Muscle of leg (tissue), 11 donors: ENCODE data around the gene CISTR. TPM values are rescaled to one million over a fixed set of nuclear protein-coding genes. Genes with fewer than 3 reads are reported as not detected.

Experiments
- DNase-seq: peaks from one replicate; pipeline ENCODE4 v3.0.0; 2013
- H3K27ac ChIP-seq: one replicate; pipeline ENCODE4 v1.5.1; 2013; ENCODE audit warnings: mild to moderate bottlenecking, low read length, control low read depth
- H3K27me3 ChIP-seq: one replicate; pipeline ENCODE4 v1.6.1; 2013; ENCODE audit warnings: low read length; ENCODE audit not compliant: control insufficient read depth, insufficient read depth
- H3K36me3 ChIP-seq: one replicate; pipeline ENCODE4 v1.6.1; 2013; ENCODE audit warnings: low read length; ENCODE audit not compliant: control insufficient read depth, insufficient read depth
- H3K4me1 ChIP-seq: one replicate; pipeline ENCODE4 v1.6.1; 2013; ENCODE audit warnings: low read length; ENCODE audit not compliant: control insufficient read depth, insufficient read depth
- H3K4me3 ChIP-seq: one replicate; pipeline ENCODE4 v1.5.1; 2013; ENCODE audit warnings: low read length, control low read depth
- H3K9me3 ChIP-seq: replicated peaks from 2 replicates; pipeline ENCODE4 v1.6.1; 2013; ENCODE audit warnings: low read depth, low read length; ENCODE audit not compliant: control insufficient read depth
- WGBS: methylation state at CpG from one replicate; pipeline ENCODE4 v1.1.5; 2013; ENCODE audit warnings: missing lambda C conversion rate; ENCODE audit not compliant: insufficient coverage; 5-methylcytosine and 5-hydroxymethylcytosine counted together
- polyA plus RNA-seq, 8 donors: library from polyadenylated mRNA; unstranded; fragments of 120-200 nt; gene quantifications; one replicate each; pipeline versions ENCODE4 v1.2.1 to v1.2.3, GENCODE V29; 2013; ENCODE audit warnings: inconsistent platforms in 1 of 8, low replicate concordance in 1 of 8; ENCODE audit not compliant: insufficient read length in 8 of 8, insufficient read depth in 1 of 8
- total RNA-seq: library from RNA; stranded (reverse); fragments of 120-200 nt; gene quantifications from one replicate; pipeline ENCODE4 v1.2.4, GENCODE V29; 2013

Gene CISTR
- total and polyA plus RNA-seq, 9 donors = not detected

- WGBS = 84% methylated on average over 4 of the region's 6 CpGs
- peaks cover 63% of the 10 kb centered on the region for H3K27me3 ChIP-seq
- peaks cover 22% of the 10 kb centered on the region for H3K4me1 ChIP-seq
Observed at GRCh38 chr12:53736592-53736991, 15.2 kb downstream of the CISTR start.

GRCh38 chr12:53735556-53735955, 16.2 kb downstream of the CISTR start:
- no peaks in the 10 kb centered on the region for H3K9me3 ChIP-seq
- DNase-seq = peak; percentile 73
- 100% methylated on average over 1 of the region's 2 CpGs for WGBS
- no peak overlapping the region for H3K27ac ChIP-seq
- H3K4me3 ChIP-seq = no peak overlapping the region
- H3K4me1 ChIP-seq = peaks cover 22% of the 10 kb centered on the region
- H3K36me3 ChIP-seq = no peaks in the 10 kb centered on the region
- peaks cover 58% of the 10 kb centered on the region for H3K27me3 ChIP-seq

More at GRCh38 chr12:53736592-53736991, 15.2 kb downstream of the CISTR start:
- Histone ChIP-seq H3K27ac (no peak overlapping the region), H3K9me3 (no peaks in the 10 kb centered on the region), H3K4me3 (no peak overlapping the region), H3K36me3 (no peaks in the 10 kb centered on the region)
- no peak for DNase-seq

GRCh38 chr12:53734425-53734824, 17.4 kb downstream of the CISTR start:
- H3K36me3 ChIP-seq = no peaks in the 10 kb centered on the region
- H3K27me3 ChIP-seq = peaks cover 47% of the 10 kb centered on the region
- no peaks in the 10 kb centered on the region for H3K9me3 ChIP-seq
- no peak overlapping the region for H3K4me3 ChIP-seq
- no peak for DNase-seq
- H3K4me1 ChIP-seq = peaks cover 17% of the 10 kb centered on the region
- no peak overlapping the region for H3K27ac ChIP-seq
- WGBS = no CpG with 5 or more reads among the region's 9 CpGs

GRCh38 chr12:53733807-53734200, 18.0 kb downstream of the CISTR start:
- no peak for DNase-seq
- peaks cover 41% of the 10 kb centered on the region for H3K27me3 ChIP-seq
- no peak overlapping the region for H3K4me3 ChIP-seq
- no peak overlapping the region for H3K27ac ChIP-seq
- no peaks in the 10 kb centered on the region for H3K9me3 ChIP-seq
- peaks cover 14% of the 10 kb centered on the region for H3K4me1 ChIP-seq
- WGBS = 44% methylated on average over 5 of the region's 5 CpGs
- no peaks in the 10 kb centered on the region for H3K36me3 ChIP-seq

GRCh38 chr12:53733051-53733806, 18.6 kb downstream of the CISTR start:
- no peak overlapping the region for H3K4me3 ChIP-seq
- no peak overlapping the region for H3K27ac ChIP-seq
- DNase-seq = no peak
- no peaks in the 10 kb centered on the region for H3K36me3 ChIP-seq
- H3K9me3 ChIP-seq = no peaks in the 10 kb centered on the region
- 100% methylated on average over 1 of the region's 2 CpGs for WGBS
- H3K27me3 ChIP-seq = peaks cover 35% of the 10 kb centered on the region
- peaks cover 10% of the 10 kb centered on the region for H3K4me1 ChIP-seq

DNA sequence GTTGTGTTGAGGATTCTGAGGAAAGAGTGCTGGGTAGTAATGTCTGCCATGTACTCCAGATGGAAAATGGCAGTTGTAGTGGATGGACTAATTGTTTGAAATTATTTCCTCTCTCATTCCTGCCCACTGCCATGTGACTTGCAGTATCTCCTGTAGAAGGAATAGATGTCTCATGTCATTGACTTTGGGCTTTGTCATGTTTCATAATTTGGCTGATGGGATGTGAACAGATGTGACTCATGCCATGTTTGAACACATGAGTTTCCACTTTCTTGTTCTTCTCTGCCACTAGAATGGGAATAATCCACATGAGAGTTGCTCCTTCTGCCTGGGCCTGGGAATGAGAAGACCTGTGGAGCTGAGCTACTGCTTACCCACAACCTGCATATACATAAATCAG, 22.1 kb downstream of the CISTR start:
- Histone ChIP-seq H3K4me1 (peaks cover 19% of the 10 kb centered on the region), H3K4me3 (no peak overlapping the region), H3K9me3 (no peaks in the 10 kb centered on the region), H3K36me3 (peaks cover 9% of the 10 kb centered on the region), H3K27me3 (peaks cover 8% of the 10 kb centered on the region), H3K27ac (no peak overlapping the region)
- no peak for DNase-seq

GRCh38 chr12:53728206-53728605, 23.6 kb downstream of the CISTR start:
- Histone ChIP-seq H3K36me3 (peaks cover 23% of the 10 kb centered on the region), H3K27ac (no peak overlapping the region), H3K4me1 (peaks cover 19% of the 10 kb centered on the region), H3K9me3 (no peaks in the 10 kb centered on the region), H3K27me3 (peaks cover 3% of the 10 kb centered on the region), H3K4me3 (no peak overlapping the region)
- no peak for DNase-seq
- WGBS = no CpG with 5 or more reads among the region's 7 CpGs

DNA sequence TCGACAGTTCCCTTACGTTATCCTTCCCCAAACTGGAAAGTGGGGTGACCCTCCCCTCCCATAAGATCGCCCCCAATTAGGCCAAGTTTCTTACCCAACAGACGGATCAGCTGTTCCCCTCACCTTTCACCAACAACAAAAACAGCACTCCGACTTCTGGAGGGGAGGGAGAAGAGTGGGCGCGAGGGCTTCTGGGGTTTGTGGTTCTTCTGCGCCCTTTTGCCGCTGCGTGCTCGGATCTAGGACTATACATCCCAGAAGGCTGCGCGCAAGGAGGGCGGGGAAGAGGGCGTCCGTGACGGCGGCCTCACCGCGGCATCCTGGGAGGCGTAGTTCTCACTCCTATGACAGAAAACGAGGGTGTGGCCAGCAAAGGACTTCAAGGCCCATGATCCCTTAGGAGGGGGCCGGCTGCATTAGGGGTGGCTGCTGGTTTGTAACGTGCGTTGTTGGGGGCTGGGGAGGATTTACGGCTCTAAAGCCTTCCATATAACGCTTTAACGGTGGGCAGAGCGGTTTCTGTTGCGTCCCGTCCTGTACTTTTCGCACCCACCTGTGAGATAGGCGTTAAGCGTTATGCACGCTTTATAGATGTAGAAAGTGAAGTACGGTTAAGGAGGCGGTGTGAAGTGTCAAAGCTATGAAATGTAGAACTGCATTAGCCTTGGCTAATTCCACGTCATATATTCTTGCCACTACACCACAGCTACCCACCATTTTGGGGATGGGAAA, 24.3 kb downstream of the CISTR start, which contains the start of gene CALCOCO1:
Gene CALCOCO1, minus strand, starts transcription at position 143 of the 732 bp plus-strand sequence. CDS start 2,210 bp downstream, outside the sequence.
- DNase-seq = peak; percentile 100
- Histone ChIP-seq H3K4me1 (peaks cover 19% of the 10 kb centered on the region), H3K27ac (peak within 1 kb of the TSS; percentile 83), H3K9me3 (no peaks in the 10 kb centered on the region), H3K27me3 (peaks cover 3% of the 10 kb centered on the region), H3K4me3 (peak within 1 kb of the TSS; percentile 94), H3K36me3 (peaks cover 28% of the 10 kb centered on the region)
- WGBS = 2% methylated on average over 18 of the region's 38 CpGs

DNA sequence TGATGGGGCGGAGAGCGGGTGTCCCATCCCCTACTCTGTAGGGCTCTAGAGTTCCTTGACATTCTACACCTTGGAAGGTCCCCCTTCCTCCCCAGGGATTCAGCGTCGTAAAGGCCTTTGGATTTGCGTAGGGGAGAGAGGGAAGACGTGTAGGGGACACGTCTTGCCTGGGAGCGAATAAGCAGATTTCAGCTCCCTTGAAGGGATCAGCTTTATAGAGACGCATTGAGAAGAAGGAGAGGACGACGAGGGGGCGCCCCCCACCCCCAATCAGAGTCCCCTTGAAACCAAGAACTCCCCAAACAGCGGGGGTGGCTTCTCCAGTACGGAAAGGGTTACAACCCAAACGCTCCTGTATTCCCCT, 24.9 kb downstream of the CISTR start:
- Histone ChIP-seq H3K9me3 (no peaks in the 10 kb centered on the region), H3K4me3 (peak overlapping the region; percentile 94), H3K27me3 (peaks cover 3% of the 10 kb centered on the region), H3K4me1 (peaks cover 19% of the 10 kb centered on the region), H3K27ac (peak overlapping the region; percentile 83), H3K36me3 (peaks cover 34% of the 10 kb centered on the region)
- WGBS = 0% methylated on average over 4 of the region's 15 CpGs
- peak; percentile 68 for DNase-seq

GRCh38 chr12:53726341-53726740, 25.4 kb downstream of the CISTR start:
- Histone ChIP-seq H3K27me3 (no peaks in the 10 kb centered on the region), H3K9me3 (no peaks in the 10 kb centered on the region), H3K4me1 (peaks cover 19% of the 10 kb centered on the region), H3K4me3 (peak overlapping the region; percentile 94), H3K27ac (no peak overlapping the region), H3K36me3 (peaks cover 39% of the 10 kb centered on the region)
- WGBS = no CpG with 5 or more reads among the region's 2 CpGs
- no peak for DNase-seq
